ENCODE data around the gene CTRB2.
"Not testable (repeated sequence)": the region's sequence is repeated elsewhere in the genome, so short reads cannot be mapped to it uniquely, and the experiment has no call there.

The CTRB2 gene

GRCh38 chr16:75241955-75242354, 35.0 kb upstream of the CTRB2 start:
- H3K9me3 ChIP-seq (ENCODE audit: control insufficient read depth, insufficient read depth, low read length), result no peaks in the 10 kb centered on the region
- H3K36me3 ChIP-seq (ENCODE audit: control insufficient read depth, insufficient read depth, low read length), result peaks cover 22% of the 10 kb centered on the region
- DNase-seq (ENCODE audit: low read depth, low spot score), result no peak
- H3K4me1 ChIP-seq (ENCODE audit: control insufficient read depth, insufficient read depth, low read length), result peaks cover 10% of the 10 kb centered on the region
- no peak overlapping the region for H3K4me3 ChIP-seq (ENCODE audit: low read length)
- H3K27ac ChIP-seq (ENCODE audit: low read length), result no peak overlapping the region
- H3K27me3 ChIP-seq (ENCODE audit: control insufficient read depth, insufficient read depth, low read length), result no peaks in the 10 kb centered on the region
- no CpG with 5 or more reads among the region's 13 CpGs for WGBS (ENCODE audit: insufficient coverage, insufficient read length)

- no CpG with 5 or more reads among the region's 8 CpGs for whole genome bisulfite sequencing (ENCODE audit: insufficient coverage, insufficient read length)
- DNase-seq (ENCODE audit: low read depth, low spot score), result no peak
- Histone ChIP-seq H3K36me3 (ENCODE audit: control insufficient read depth, insufficient read depth, low read length) (peaks cover 26% of the 10 kb centered on the region), H3K9me3 (ENCODE audit: control insufficient read depth, insufficient read depth, low read length) (no peaks in the 10 kb centered on the region), H3K4me3 (ENCODE audit: low read length) (no peak overlapping the region), H3K4me1 (ENCODE audit: control insufficient read depth, insufficient read depth, low read length) (peaks cover 7% of the 10 kb centered on the region), H3K27ac (ENCODE audit: low read length) (no peak overlapping the region), H3K27me3 (ENCODE audit: control insufficient read depth, insufficient read depth, low read length) (no peaks in the 10 kb centered on the region)
Measured at GRCh38 chr16:75241412-75241811, 34.5 kb upstream of the CTRB2 start.

GRCh38 chr16:75240633-75241032, 33.7 kb upstream of the CTRB2 start:
- H3K9me3 ChIP-seq (ENCODE audit: control insufficient read depth, insufficient read depth, low read length); H3K4me3 ChIP-seq (ENCODE audit: low read length); H3K4me1 ChIP-seq (ENCODE audit: control insufficient read depth, insufficient read depth, low read length); H3K27me3 ChIP-seq (ENCODE audit: control insufficient read depth, insufficient read depth, low read length); DNase-seq (ENCODE audit: low read depth, low spot score); H3K27ac ChIP-seq (ENCODE audit: low read length): not testable (repeated sequence)
- no CpG with 5 or more reads among the region's 7 CpGs for WGBS (ENCODE audit: insufficient coverage, insufficient read length)
- peaks cover 29% of the 10 kb centered on the region for H3K36me3 ChIP-seq (ENCODE audit: control insufficient read depth, insufficient read depth, low read length)

- no peak overlapping the region for H3K4me3 ChIP-seq (ENCODE audit: low read length)
- H3K36me3 ChIP-seq (ENCODE audit: control insufficient read depth, insufficient read depth, low read length), result peaks cover 39% of the 10 kb centered on the region
- WGBS (ENCODE audit: insufficient coverage, insufficient read length), result no CpG with 5 or more reads among the region's 19 CpGs
- H3K27ac ChIP-seq (ENCODE audit: low read length), result no peak overlapping the region
- peaks cover 2% of the 10 kb centered on the region; the same call in 1 of the 2 replicates for H3K4me1 ChIP-seq (ENCODE audit: control insufficient read depth, insufficient read depth, low read length)
- H3K9me3 ChIP-seq (ENCODE audit: control insufficient read depth, insufficient read depth, low read length), result no peaks in the 10 kb centered on the region
- H3K27me3 ChIP-seq (ENCODE audit: control insufficient read depth, insufficient read depth, low read length), result no peaks in the 10 kb centered on the region
- no peak for DNase-seq (ENCODE audit: low read depth, low spot score)
Measured at GRCh38 chr16:75239542-75240122, 32.7 kb upstream of the CTRB2 start.

GRCh38 chr16:75238853-75239541, 32.0 kb upstream of the CTRB2 start:
- no peak overlapping the region for H3K27ac ChIP-seq (ENCODE audit: low read length)
- WGBS (ENCODE audit: insufficient coverage, insufficient read length), result no CpG with 5 or more reads among the region's 16 CpGs
- no peak for DNase-seq (ENCODE audit: low read depth, low spot score)
- no peak overlapping the region for H3K4me3 ChIP-seq (ENCODE audit: low read length)
- H3K27me3 ChIP-seq (ENCODE audit: control insufficient read depth, insufficient read depth, low read length), result no peaks in the 10 kb centered on the region
- no peaks in the 10 kb centered on the region for H3K9me3 ChIP-seq (ENCODE audit: control insufficient read depth, insufficient read depth, low read length)
- H3K4me1 ChIP-seq (ENCODE audit: control insufficient read depth, insufficient read depth, low read length), result no peaks in the 10 kb centered on the region; the same call in 1 of the 2 replicates
- H3K36me3 ChIP-seq (ENCODE audit: control insufficient read depth, insufficient read depth, low read length), result peaks cover 42% of the 10 kb centered on the region

GRCh38 chr16:75238132-75238852, 31.3 kb upstream of the CTRB2 start:
- no peak overlapping the region for H3K4me3 ChIP-seq (ENCODE audit: low read length)
- H3K27me3 ChIP-seq (ENCODE audit: control insufficient read depth, insufficient read depth, low read length), result no peaks in the 10 kb centered on the region
- DNase-seq (ENCODE audit: low read depth, low spot score), result no peak
- WGBS (ENCODE audit: insufficient coverage, insufficient read length), result no CpG with 5 or more reads among the region's 25 CpGs
- peaks cover 42% of the 10 kb centered on the region for H3K36me3 ChIP-seq (ENCODE audit: control insufficient read depth, insufficient read depth, low read length)
- H3K9me3 ChIP-seq (ENCODE audit: control insufficient read depth, insufficient read depth, low read length), result no peaks in the 10 kb centered on the region
- no peak overlapping the region for H3K27ac ChIP-seq (ENCODE audit: low read length)
- H3K4me1 ChIP-seq (ENCODE audit: control insufficient read depth, insufficient read depth, low read length), result no peaks in the 10 kb centered on the region; the same call in 1 of the 2 replicates

GRCh38 chr16:75237398-75238131, 30.6 kb upstream of the CTRB2 start:
- no peak for DNase-seq (ENCODE audit: low read depth, low spot score)
- Histone ChIP-seq H3K4me1 (ENCODE audit: control insufficient read depth, insufficient read depth, low read length) (no peaks in the 10 kb centered on the region; the same call in 1 of the 2 replicates), H3K27ac (ENCODE audit: low read length) (no peak overlapping the region), H3K27me3 (ENCODE audit: control insufficient read depth, insufficient read depth, low read length) (no peaks in the 10 kb centered on the region), H3K9me3 (ENCODE audit: control insufficient read depth, insufficient read depth, low read length) (no peaks in the 10 kb centered on the region), H3K36me3 (ENCODE audit: control insufficient read depth, insufficient read depth, low read length) (peaks cover 43% of the 10 kb centered on the region), H3K4me3 (ENCODE audit: low read length) (no peak overlapping the region)
- no CpG with 5 or more reads among the region's 18 CpGs for WGBS (ENCODE audit: insufficient coverage, insufficient read length)

- peaks cover 37% of the 10 kb centered on the region for H3K36me3 ChIP-seq (ENCODE audit: control insufficient read depth, insufficient read depth, low read length)
Measured at GRCh38 chr16:75236736-75237397, 29.9 kb upstream of the CTRB2 start.

GRCh38 chr16:75236232-75236631, 29.3 kb upstream of the CTRB2 start:
- H3K36me3 ChIP-seq (ENCODE audit: control insufficient read depth, insufficient read depth, low read length), result peaks cover 31% of the 10 kb centered on the region
- H3K9me3 ChIP-seq (ENCODE audit: control insufficient read depth, insufficient read depth, low read length), result no peaks in the 10 kb centered on the region
- H3K27me3 ChIP-seq (ENCODE audit: control insufficient read depth, insufficient read depth, low read length), result no peaks in the 10 kb centered on the region
- DNase-seq (ENCODE audit: low read depth, low spot score), result no peak
- no peaks in the 10 kb centered on the region; the same call in 1 of the 2 replicates for H3K4me1 ChIP-seq (ENCODE audit: control insufficient read depth, insufficient read depth, low read length)
- no peak overlapping the region for H3K4me3 ChIP-seq (ENCODE audit: low read length)
- no peak overlapping the region for H3K27ac ChIP-seq (ENCODE audit: low read length)
- WGBS (ENCODE audit: insufficient coverage, insufficient read length), result no CpG with 5 or more reads among the region's 7 CpGs

More at GRCh38 chr16:75236736-75237397, 29.9 kb upstream of the CTRB2 start:
- no peak overlapping the region for H3K4me3 ChIP-seq (ENCODE audit: low read length)
- no peak overlapping the region for H3K27ac ChIP-seq (ENCODE audit: low read length)
- no peaks in the 10 kb centered on the region; the same call in 1 of the 2 replicates for H3K4me1 ChIP-seq (ENCODE audit: control insufficient read depth, insufficient read depth, low read length)
- WGBS (ENCODE audit: insufficient coverage, insufficient read length), result no CpG with 5 or more reads among the region's 28 CpGs
- DNase-seq (ENCODE audit: low read depth, low spot score), result no peak
- no peaks in the 10 kb centered on the region for H3K27me3 ChIP-seq (ENCODE audit: control insufficient read depth, insufficient read depth, low read length)
- H3K9me3 ChIP-seq (ENCODE audit: control insufficient read depth, insufficient read depth, low read length), result no peaks in the 10 kb centered on the region
